H1 (cell line): ENCODE data around the gene CADM1. TPM values are rescaled to one million over a fixed set of nuclear protein-coding genes. Genes with fewer than 3 reads are reported as not detected.

Experiments
- CTCF ChIA-PET: fragments of 300-600 bp; sonication (Branson Sonifier 250); formaldehyde crosslinking; loops from one replicate; lab custom pipeline; 2021; ENCODE audit not compliant: partially characterized antibody; lab: Charles Lee
- POLR2A ChIA-PET: fragments of 300-600 bp; sonication (Branson Sonifier 250); formaldehyde crosslinking; loops from one replicate; lab custom pipeline; 2021; ENCODE audit warnings: inconsistent platforms; ENCODE audit not compliant: partially characterized antibody; lab: Charles Lee
- DNase-seq, 2 experiments: peaks; one replicate each; pipeline versions ENCODE4 v3.0.0 to v3.0.0-alpha.2; 2010 to 2022; ENCODE audit warnings: low spot score in 2 of 2, low read depth in 1 of 2, mixed read lengths in 1 of 2
- FAIRE-seq: peaks from 2 replicates; lab custom pipeline; 2011; peaks lifted over from hg19 to GRCh38; lab: Jason Lieb, UNC
- H2AFZ ChIP-seq: 2 replicates; pipeline ENCODE4 v1.8.1; 2012; ENCODE audit warnings: low read length, inconsistent platforms
- H2AK5ac ChIP-seq: 2 replicates; pipeline ENCODE4 v1.6.1; 2013; ENCODE audit warnings: low read depth, low read length
- H2BK120ac ChIP-seq: replicated peaks from 2 replicates; pipeline ENCODE3; 2013; ENCODE audit warnings: low read depth, low read length, inconsistent platforms
- H2BK12ac ChIP-seq: 2 replicates; pipeline ENCODE4 v1.6.1; 2013; ENCODE audit warnings: low read depth, low read length
- H2BK15ac ChIP-seq: 2 replicates; pipeline ENCODE4 v1.6.1; 2013; ENCODE audit warnings: low read length
- H2BK20ac ChIP-seq: 2 replicates; pipeline ENCODE4 v1.6.1; 2013; ENCODE audit warnings: low read length
- H2BK5ac ChIP-seq: 2 replicates; pipeline ENCODE4 v1.6.1; 2013; ENCODE audit warnings: low read depth, low read length
- H3K14ac ChIP-seq: 2 replicates; pipeline ENCODE4 v1.6.1; 2013; ENCODE audit warnings: inconsistent platforms; ENCODE audit not compliant: insufficient read length
- H3K18ac ChIP-seq: 2 replicates; pipeline ENCODE4 v1.6.1; 2013; ENCODE audit warnings: low read length; ENCODE audit errors: extremely low read depth
- H3K23ac ChIP-seq: 2 replicates; pipeline ENCODE4 v1.6.1; 2013; ENCODE audit warnings: inconsistent platforms; ENCODE audit not compliant: insufficient read length
- H3K23me2 ChIP-seq: 2 replicates; pipeline ENCODE4 v1.6.1; 2013; ENCODE audit warnings: low read depth, low read length
- H3K27ac ChIP-seq: 2 replicates; pipeline ENCODE4 v1.6.1; 2011; ENCODE audit warnings: low read depth, low read length, inconsistent platforms
- H3K27me3 ChIP-seq, 4 experiments: replicated peaks in 1 of 4; 1 replicate in 1 of 4; 2 replicates in 3 of 4; pipeline versions ENCODE4 v1.6.1 to v1.8.1; 2011 to 2013; ENCODE audit warnings: low read length in 3 of 4, mild to moderate bottlenecking in 3 of 4, inconsistent platforms in 2 of 4, mixed read lengths in 2 of 4, moderate library complexity in 1 of 4; ENCODE audit not compliant: control insufficient read depth in 3 of 4, insufficient read depth in 3 of 4; ENCODE audit errors: extremely low read depth in 1 of 4
- H3K36me3 ChIP-seq, 4 experiments: 2 replicates each; pipeline versions ENCODE4 v1.6.1 to v1.8.1; 2011 to 2013; ENCODE audit warnings: mild to moderate bottlenecking in 4 of 4, low read length in 3 of 4, moderate library complexity in 2 of 4, control low read depth in 1 of 4, inconsistent platforms in 1 of 4; ENCODE audit not compliant: insufficient read depth in 4 of 4, control insufficient read depth in 2 of 4
- H3K4ac ChIP-seq: replicated peaks from 2 replicates; pipeline ENCODE3; 2013; ENCODE audit warnings: low read length, low read depth, mixed read lengths, inconsistent platforms; ENCODE audit not compliant: insufficient read length
- H3K4me1 ChIP-seq, 4 experiments: replicated peaks in 1 of 4; 1 replicate in 1 of 4; 2 replicates in 3 of 4; pipeline versions ENCODE4 v1.6.1 to v1.8.1; 2011 to 2013; ENCODE audit warnings: low read length in 3 of 4, inconsistent platforms in 2 of 4, mixed read lengths in 1 of 4; ENCODE audit not compliant: insufficient read depth in 4 of 4, control insufficient read depth in 3 of 4
- H3K4me2 ChIP-seq, 2 experiments: 2 replicates each; pipeline versions ENCODE4 v1.6.1 to v1.8.1; 2011 to 2013; ENCODE audit warnings: low read depth in 2 of 2, low read length in 2 of 2, control low read depth in 1 of 2, inconsistent platforms in 1 of 2, mild to moderate bottlenecking in 1 of 2; ENCODE audit not compliant: insufficient read depth in 1 of 2
- H3K4me3 ChIP-seq, 4 experiments: fragments of 200-600, 300-600 bp in 1 of 4; sonication (generic), shearing (Covaris generic), sonication (Bioruptor Twin) in 1 of 4; 2 replicates each; pipeline versions ENCODE4 v1.5.1 to v1.8.1; 2011 to 2016; ENCODE audit warnings: low read length in 4 of 4, low read depth in 3 of 4, control low read depth in 2 of 4, inconsistent platforms in 2 of 4, mild to moderate bottlenecking in 2 of 4, mixed read lengths in 1 of 4, moderate library complexity in 1 of 4; ENCODE audit not compliant: insufficient read depth in 2 of 4; ENCODE audit errors: extremely low read depth in 1 of 4
- H3K56ac ChIP-seq: replicated peaks from 2 replicates; pipeline ENCODE3; 2013; ENCODE audit warnings: low read depth, mild to moderate bottlenecking, mixed read lengths, low read length, inconsistent platforms; ENCODE audit not compliant: insufficient read length
- H3K79me1 ChIP-seq: 2 replicates; pipeline ENCODE4 v1.6.1; 2013; ENCODE audit warnings: low read depth, low read length, control low read depth
- H3K79me2 ChIP-seq, 2 experiments: 2 replicates each; pipeline versions ENCODE4 v1.6.1 to v1.8.1; 2012 to 2013; ENCODE audit warnings: low read length in 2 of 2, mild to moderate bottlenecking in 2 of 2, inconsistent platforms in 1 of 2; ENCODE audit not compliant: insufficient read depth in 2 of 2, control insufficient read depth in 1 of 2
- H3K9ac ChIP-seq, 4 experiments: replicated peaks in 1 of 4; 1 replicate in 1 of 4; 2 replicates in 3 of 4; pipeline versions ENCODE4 v1.6.1 to v1.8.1; 2011 to 2013; ENCODE audit warnings: low read depth in 3 of 4, low read length in 3 of 4, control low read depth in 2 of 4, mild to moderate bottlenecking in 2 of 4, moderate library complexity in 2 of 4, inconsistent platforms in 1 of 4; ENCODE audit errors: extremely low read depth in 1 of 4
- H3K9me3 ChIP-seq, 2 experiments: 2 replicates each; pipeline versions ENCODE4 v1.6.1 to v1.8.1; 2012 to 2013; ENCODE audit warnings: mild to moderate bottlenecking in 2 of 2, moderate library complexity in 2 of 2, control low read depth in 1 of 2, inconsistent platforms in 1 of 2, low read depth in 1 of 2, low read length in 1 of 2, mixed read lengths in 1 of 2; ENCODE audit not compliant: insufficient read depth in 2 of 2
- H4K20me1 ChIP-seq, 2 experiments: replicated peaks in 1 of 2; 2 replicates each; pipeline versions ENCODE3 to v1.8.1; 2011 to 2013; ENCODE audit warnings: inconsistent platforms in 2 of 2, low read length in 2 of 2, mild to moderate bottlenecking in 1 of 2; ENCODE audit not compliant: insufficient read depth in 2 of 2, control insufficient read depth in 1 of 2
- H4K5ac ChIP-seq: 2 replicates; pipeline ENCODE4 v1.6.1; 2013; ENCODE audit warnings: low read length, low read depth, mixed read lengths, inconsistent platforms; ENCODE audit not compliant: insufficient read length
- H4K8ac ChIP-seq: 2 replicates; pipeline ENCODE4 v1.8.0; 2013; ENCODE audit warnings: mild to moderate bottlenecking, moderate library complexity, low read length, inconsistent platforms; ENCODE audit not compliant: insufficient read depth; ENCODE audit errors: extremely low read depth
- H4K91ac ChIP-seq: replicated peaks from 2 replicates; pipeline ENCODE3; 2013; ENCODE audit warnings: low read length, mixed read lengths, inconsistent platforms; ENCODE audit not compliant: insufficient read length
- CBX5 ChIP-seq: fragments of 300-800, 300-1000 bp; sonication (generic); IDR thresholded peaks from 2 replicates; pipeline ENCODE4 v1.7.1; 2016; ENCODE audit warnings: antibody characterized with exemption, low read length, low read depth
- WGBS, 2 experiments: shearing (Covaris generic) in 1 of 2; methylation state at CpG; one replicate each; pipeline versions ENCODE4 v1.1.6 to v1.1.7; 2013 to 2015; ENCODE audit warnings: low lambda C conversion rate in 2 of 2, mixed read lengths in 2 of 2, inconsistent platforms in 1 of 2, low coverage in 1 of 2, missing lambda C conversion rate in 1 of 2; ENCODE audit not compliant: insufficient replicate concordance in 2 of 2, insufficient coverage in 1 of 2, insufficient read length in 1 of 2; ENCODE audit errors: extremely low coverage in 1 of 2, missing lambda C conversion rate in 1 of 2; 5-methylcytosine and 5-hydroxymethylcytosine counted together
- polyA plus RNA-seq, 7 experiments: library from polyadenylated mRNA; depleted of rRNA in 3 of 7; stranded (reverse) in 5 of 7; unstranded in 2 of 7; fragments of >200 nt in 5 of 7; fragments of 200-250 nt in 2 of 7; gene quantifications; 1 replicate in 5 of 7; 2 replicates in 1 of 7; 4 replicates in 1 of 7; pipeline versions ENCODE4 v1.2.1 to v1.2.3, GENCODE V29; 2011 to 2013; ENCODE audit warnings: missing spikeins in 2 of 7, mixed read lengths in 2 of 7
- total RNA-seq: library from RNA; stranded (reverse); fragmentation: NEBNext Ultra II Directional; extraction: Animal tissue kit (Norgen Biotek cat#: 25700); gene quantifications from 2 replicates; pipeline ENCODE4 v1.2.1, GENCODE V29; 2021

Gene CADM1
- total and polyA plus RNA-seq, 2 of the 8 experiments (the other 6 are each of a cell fraction or from before 2014, with no cell fraction given) = 8.3 to 25.3 TPM

GRCh38 chr11:115258216-115258615 lies 246.0 kb downstream of the CADM1 start:
- Histone ChIP-seq H4K20me1 (no peaks in the 10 kb centered on the region), H3K4me2 (no peak overlapping the region), H2AK5ac (no peak overlapping the region), H3K4me1 (peaks cover 0 to 16% (median 5%) of the 10 kb centered on the region in 4 experiments; a peak in 5 of 7 replicates), H3K9ac (no peak overlapping the region), H2AFZ (no peak overlapping the region), H2BK5ac (no peak overlapping the region), H3K14ac (no peak overlapping the region), H3K4ac (no peak overlapping the region), H3K79me2 (no peaks in the 10 kb centered on the region), H3K23ac (no peak overlapping the region), H3K4me3 (no peak overlapping the region), H3K9me3 (no peaks in the 10 kb centered on the region), H4K91ac (no peak overlapping the region), H3K27ac (no peak overlapping the region), H3K36me3 (no peaks in the 10 kb centered on the region), H2BK120ac (no peak overlapping the region), H4K8ac (no peak overlapping the region), H4K5ac (no peak overlapping the region), H3K27me3 (no peaks in the 10 kb centered on the region), H2BK15ac (no peak overlapping the region), H3K56ac (no peak overlapping the region), H2BK20ac (no peak overlapping the region), H2BK12ac (no peak overlapping the region), H3K23me2 (no peaks in the 10 kb centered on the region; the same call in 1 of the 2 replicates), H3K18ac (no peak overlapping the region), H3K79me1 (no peaks in the 10 kb centered on the region)
- 94% methylated on average over 5 of the region's 5 CpGs; no CpG with 5 or more reads in 1 of the 2 experiments for WGBS, 2 experiments
- ChIA-PET POLR2A (interaction anchor here (0.6 to 1.0 kb wide), 2 partner anchors 8 to 202 kb away, joined by 3 read pairs; no protein-coding TSS in a partner anchor), CTCF (interaction anchor here (0.6 to 2.5 kb wide), 6 partner anchors 9 to 54 kb away, joined by 3 to 13 read pairs (median 4); no protein-coding TSS in a partner anchor)
- no peak for FAIRE-seq
- TF ChIP-seq CBX5 = no peak
- DNase-seq = no peak
